Activated CD8-positive, alpha-beta T cell treated with anti-CD3 and anti-CD28 coated beads for 36 hours (primary cell): ENCODE results near the gene SMARCB1. TPM values are rescaled to one million over a fixed set of nuclear protein-coding genes. Genes with fewer than 3 reads are reported as not detected.

Source experiments
- ATAC-seq: fragments of 200-7000 bp; cut with Tn5 transposase; one replicate; pipeline ENCODE4 v1.10.0; 2021; ENCODE audit warnings: mild to moderate bottlenecking, moderate library complexity
- CTCF ChIA-PET: fragments of 350-600 bp; sonication (Branson Sonifier 250); formaldehyde crosslinking; loops from one replicate; lab custom pipeline; 2021; ENCODE audit warnings: antibody characterized with exemption; lab: Charles Lee
- POLR2A ChIA-PET: fragments of 350-600 bp; sonication (Branson Sonifier 250); formaldehyde crosslinking; loops from one replicate; lab custom pipeline; 2021; ENCODE audit warnings: antibody characterized with exemption; lab: Charles Lee
- DNase-seq: peaks from one replicate; pipeline ENCODE4 v3.0.0-alpha.2; 2020
- H3K27ac Mint-ChIP-seq: one replicate; pipeline ENCODE4 v1.8.0; 2021; ENCODE audit warnings: mild to moderate bottlenecking, mixed read lengths
- H3K27me3 Mint-ChIP-seq: one replicate; pipeline ENCODE4 v1.8.0; 2021; ENCODE audit warnings: mixed read lengths
- H3K36me3 Mint-ChIP-seq: one replicate; pipeline ENCODE4 v1.8.0; 2021; ENCODE audit warnings: low read depth, mixed read lengths
- H3K4me1 Mint-ChIP-seq: one replicate; pipeline ENCODE4 v1.8.0; 2021; ENCODE audit warnings: low read depth, mixed read lengths
- H3K4me3 Mint-ChIP-seq: one replicate; pipeline ENCODE4 v1.8.0; 2021; ENCODE audit warnings: mild to moderate bottlenecking, moderate library complexity, mixed read lengths
- H3K9me3 Mint-ChIP-seq: one replicate; pipeline ENCODE4 v1.8.0; 2021; ENCODE audit warnings: mixed read lengths
- CTCF ChIP-seq: fragments of 200-600 bp; IDR thresholded peaks from one replicate; pipeline ENCODE4 v1.8.0; 2022; ENCODE audit warnings: antibody characterized with exemption, mild to moderate bottlenecking
- intact Hi-C: fragments of 100-400 bp; cut with micrococcal nuclease; formaldehyde crosslinking; loops from one replicate; pipeline ENCODE4 v1.10.0; 2022
- total RNA-seq, 2 experiments: library from RNA; stranded (reverse); gene quantifications; one replicate each; pipeline ENCODE4 v1.2.3, GENCODE V29; 2021

SMARCB1 gene
- total RNA-seq, 2 experiments from 2014 or later, result 82.8 to 86.3 TPM

GRCh38 chr22:23874871-23875270 is 88.1 kb downstream of the SMARCB1 start:
- POLR2A ChIA-PET, result no interaction called here
- Mint-ChIP-seq H3K4me1 (no peaks in the 10 kb centered on the region), H3K4me3 (no peak overlapping the region), H3K36me3 (peaks cover 1% of the 10 kb centered on the region), H3K27me3 (no peaks in the 10 kb centered on the region), H3K27ac (no peak overlapping the region), H3K9me3 (no peaks in the 10 kb centered on the region)
- no peak for TF ChIP-seq CTCF
- ATAC-seq (no peak), DNase-seq (no peak)
- CTCF ChIA-PET, result no interaction called here
- intact Hi-C loops, result no loop called here

GRCh38 chr22:23875801-23876200 is 89.0 kb downstream of the SMARCB1 start:
- ATAC-seq, result no peak
- Mint-ChIP-seq H3K4me3 (no peak overlapping the region), H3K27me3 (no peaks in the 10 kb centered on the region), H3K9me3 (no peaks in the 10 kb centered on the region), H3K36me3 (no peaks in the 10 kb centered on the region), H3K4me1 (no peaks in the 10 kb centered on the region), H3K27ac (no peak overlapping the region)
- ChIA-PET CTCF (interaction anchor here (0.8 kb wide), 1 partner anchor 26 kb away, joined by 3 read pairs; no protein-coding TSS in a partner anchor), POLR2A (interaction anchor here (0.6 to 0.9 kb wide), 2 partner anchors 9 to 68 kb away, joined by 3 to 4 read pairs; no protein-coding TSS in a partner anchor)
- no peak for DNase-seq
- intact Hi-C loops, result no loop called here
- no peak for TF ChIP-seq CTCF

GRCh38 chr22:23877566-23877965 is 90.8 kb downstream of the SMARCB1 start:
- CTCF ChIA-PET, result no interaction called here
- POLR2A ChIA-PET, result interaction anchor here (1.2 kb wide), 1 partner anchor 17 kb away, joined by 4 read pairs; the partner anchor contains the start of gene MIF
- ATAC-seq (no peak), DNase-seq (no peak)
- no peak for TF ChIP-seq CTCF
- Mint-ChIP-seq H3K27ac (no peak overlapping the region), H3K27me3 (no peaks in the 10 kb centered on the region), H3K4me3 (no peak overlapping the region), H3K36me3 (no peaks in the 10 kb centered on the region), H3K4me1 (no peaks in the 10 kb centered on the region), H3K9me3 (no peaks in the 10 kb centered on the region)
- intact Hi-C loops, result no loop called here

- H3K27me3 Mint-ChIP-seq, result no peaks in the 10 kb centered on the region
- DNase-seq (no peak), ATAC-seq (no peak)
- H3K4me3 Mint-ChIP-seq, result no peak overlapping the region
- no peak for TF ChIP-seq CTCF
- intact Hi-C loops, result no loop called here
- H3K9me3 Mint-ChIP-seq, result no peaks in the 10 kb centered on the region
- H3K36me3 Mint-ChIP-seq, result no peaks in the 10 kb centered on the region
- H3K27ac Mint-ChIP-seq, result no peak overlapping the region
- ChIA-PET POLR2A (interaction anchor here (1.2 kb wide), 1 partner anchor 16 kb away, joined by 4 read pairs; the partner anchor contains the start of gene MIF), CTCF (no interaction called here)
- no peaks in the 10 kb centered on the region for H3K4me1 Mint-ChIP-seq
These were observed 91.5 kb downstream of the SMARCB1 start for GRCh38 chr22:23878219-23878618.

GRCh38 chr22:23882370-23882769 is 95.6 kb downstream of the SMARCB1 start:
- Mint-ChIP-seq H3K9me3 (no peaks in the 10 kb centered on the region), H3K36me3 (no peaks in the 10 kb centered on the region), H3K27me3 (no peaks in the 10 kb centered on the region), H3K4me3 (no peak overlapping the region), H3K27ac (no peak overlapping the region), H3K4me1 (no peaks in the 10 kb centered on the region)
- intact Hi-C loops, result no loop called here
- CTCF ChIA-PET, result no interaction called here
- POLR2A ChIA-PET, result interaction anchor here (0.8 kb wide), 1 partner anchor 11 kb away, joined by 3 read pairs; no protein-coding TSS in a partner anchor
- ATAC-seq, result no peak
- DNase-seq, result no peak
- TF ChIP-seq CTCF, result no peak
